Body of pancreas (tissue), 4 donors: ENCODE measurements around the gene HNRNPC. TPM values are rescaled to one million over a fixed set of nuclear protein-coding genes. Genes with fewer than 3 reads are reported as not detected.
"Not testable (repeated sequence)": the region's sequence is repeated elsewhere in the genome, so short reads cannot be mapped to it uniquely, and the experiment has no call there.

ENCODE experiments used
- ATAC-seq: fragments of 150-250 bp; one replicate; pipeline ENCODE4 v1.9.1; 2016
- DNase-seq, 4 donors: peaks; one replicate each; pipeline ENCODE4 v3.0.0-alpha.2; 2019
- H3K27ac ChIP-seq, 4 donors: fragments of 200-600 bp; sonication (generic); 1 replicate in 3 of 4; 2 replicates in 1 of 4; pipeline versions ENCODE4 v1.5.1 to v1.6.1; 2016 to 2019; ENCODE audit warnings: mild to moderate bottlenecking in 1 of 4, mixed read lengths in 1 of 4, moderate library complexity in 1 of 4
- H3K27me3 ChIP-seq, 2 donors: fragments of 200-600 bp; sonication (generic); one replicate each; pipeline ENCODE4 v1.6.0; 2016; ENCODE audit warnings: mild to moderate bottlenecking in 1 of 2
- H3K36me3 ChIP-seq, 2 donors: fragments of 200-600 bp; sonication (generic); replicated peaks in 1 of 2; 2 replicates each; pipeline ENCODE4 v1.5.1; 2016; ENCODE audit warnings: low read depth in 2 of 2; ENCODE audit not compliant: insufficient read depth in 1 of 2
- H3K4me1 ChIP-seq: fragments of 200-600 bp; sonication (generic); one replicate; pipeline ENCODE4 v1.6.0; 2016
- H3K4me3 ChIP-seq, 2 donors: fragments of 200-600 bp; sonication (generic); 1 replicate in 1 of 2; 2 replicates in 1 of 2; pipeline ENCODE4 v1.5.1; 2016 to 2019
- H3K9me3 ChIP-seq, 3 donors: fragments of 200-600 bp; sonication (generic); 1 replicate in 2 of 3; 2 replicates in 1 of 3; pipeline ENCODE4 v1.5.1; 2016
- POLR2A ChIP-seq, 3 donors: fragments of 450-650 bp; IDR thresholded peaks; one replicate each; pipeline ENCODE4 v1.6.1; 2016; ENCODE audit warnings: antibody characterized with exemption in 3 of 3, mild to moderate bottlenecking in 2 of 3
- WGBS, 2 donors: methylation state at CpG; one replicate each; pipeline ENCODE4 v1.1.5; 2017; 5-methylcytosine and 5-hydroxymethylcytosine counted together
- intact Hi-C: fragments of 100-400 bp; cut with DNase I; formaldehyde crosslinking; loops from one replicate; pipeline ENCODE4 v1.15.1; 2023
- total RNA-seq, 2 donors: library from RNA; depleted of rRNA; stranded (reverse); fragments of >200 nt; gene quantifications; one replicate each; pipeline ENCODE4 v1.1.0, GENCODE V29; 2016
- TF ChIP-seq, protein P1 (sequence below), 7 experiments: fragments of 450-650 bp in 4 of 7; fragments of 200-600 bp in 3 of 7; sonication (generic) in 3 of 7; IDR thresholded peaks; one replicate each; pipeline ENCODE4 v1.5.1; 2016 to 2019; ENCODE audit warnings: antibody characterized with exemption in 7 of 7

The HNRNPC gene
- total RNA-seq, 2 donors from 2014 or later: 245 to 251 TPM

DNA sequence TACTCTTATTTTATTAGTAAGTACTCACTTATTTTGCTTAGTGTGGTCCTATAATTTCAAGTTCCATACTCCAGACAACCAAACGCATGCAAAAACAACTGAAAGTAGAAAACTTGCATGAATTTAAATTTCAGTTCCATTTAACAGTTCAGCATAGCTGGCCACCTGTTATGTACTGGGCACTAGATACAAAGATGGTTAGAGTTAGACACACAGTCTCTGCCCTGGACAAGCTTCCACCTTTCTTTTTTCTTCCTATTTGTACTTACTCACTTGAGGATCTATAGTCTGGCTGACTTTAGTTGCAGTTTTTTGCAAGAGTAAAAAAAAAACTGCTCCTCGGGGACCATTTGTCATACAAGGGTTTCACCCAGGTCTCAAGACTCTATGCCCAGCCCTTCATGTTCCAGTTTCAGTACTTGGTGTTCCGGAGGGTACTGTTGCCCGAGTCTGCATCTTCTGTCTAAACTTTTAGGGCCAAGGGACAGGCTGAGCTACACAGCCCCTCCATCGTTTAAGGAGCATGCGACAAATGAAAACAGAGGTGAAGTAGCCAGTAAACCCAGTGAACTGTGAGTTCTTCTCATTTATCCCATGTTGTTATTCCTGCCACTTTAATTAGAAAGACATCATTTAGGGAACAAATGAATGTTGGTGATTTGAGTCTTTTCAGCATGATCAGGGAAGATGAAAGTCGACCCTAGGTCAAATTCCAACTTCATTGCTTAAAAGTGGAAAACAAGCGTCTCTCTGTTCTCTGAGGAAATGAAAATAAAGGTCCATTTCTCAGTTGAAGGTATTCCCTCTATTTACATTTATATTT is 33.0 kb upstream of the HNRNPC start:
- TF ChIP-seq, protein P1, sequence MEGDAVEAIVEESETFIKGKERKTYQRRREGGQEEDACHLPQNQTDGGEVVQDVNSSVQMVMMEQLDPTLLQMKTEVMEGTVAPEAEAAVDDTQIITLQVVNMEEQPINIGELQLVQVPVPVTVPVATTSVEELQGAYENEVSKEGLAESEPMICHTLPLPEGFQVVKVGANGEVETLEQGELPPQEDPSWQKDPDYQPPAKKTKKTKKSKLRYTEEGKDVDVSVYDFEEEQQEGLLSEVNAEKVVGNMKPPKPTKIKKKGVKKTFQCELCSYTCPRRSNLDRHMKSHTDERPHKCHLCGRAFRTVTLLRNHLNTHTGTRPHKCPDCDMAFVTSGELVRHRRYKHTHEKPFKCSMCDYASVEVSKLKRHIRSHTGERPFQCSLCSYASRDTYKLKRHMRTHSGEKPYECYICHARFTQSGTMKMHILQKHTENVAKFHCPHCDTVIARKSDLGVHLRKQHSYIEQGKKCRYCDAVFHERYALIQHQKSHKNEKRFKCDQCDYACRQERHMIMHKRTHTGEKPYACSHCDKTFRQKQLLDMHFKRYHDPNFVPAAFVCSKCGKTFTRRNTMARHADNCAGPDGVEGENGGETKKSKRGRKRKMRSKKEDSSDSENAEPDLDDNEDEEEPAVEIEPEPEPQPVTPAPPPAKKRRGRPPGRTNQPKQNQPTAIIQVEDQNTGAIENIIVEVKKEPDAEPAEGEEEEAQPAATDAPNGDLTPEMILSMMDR (IDR thresholded peaks at IDR 0.05): no peak
- no peak for TF ChIP-seq POLR2A (IDR thresholded peaks at IDR 0.05)
- H3K9me3 ChIP-seq: no peaks in the 10 kb centered on the region
- no peak overlapping the region for H3K27ac ChIP-seq
- peaks cover 6% of the 10 kb centered on the region for H3K4me1 ChIP-seq
- intact Hi-C loops: no loop called here
- ATAC-seq (no peak), DNase-seq (no peak)
- WGBS, 2 donors: 64 to 67% methylated on average over 8 of the region's 8 CpGs
- peaks cover 0 to 5% of the 10 kb centered on the region in 2 donors for H3K27me3 ChIP-seq
- no peaks in the 10 kb centered on the region for H3K36me3 ChIP-seq
- H3K4me3 ChIP-seq: no peak overlapping the region

DNA sequence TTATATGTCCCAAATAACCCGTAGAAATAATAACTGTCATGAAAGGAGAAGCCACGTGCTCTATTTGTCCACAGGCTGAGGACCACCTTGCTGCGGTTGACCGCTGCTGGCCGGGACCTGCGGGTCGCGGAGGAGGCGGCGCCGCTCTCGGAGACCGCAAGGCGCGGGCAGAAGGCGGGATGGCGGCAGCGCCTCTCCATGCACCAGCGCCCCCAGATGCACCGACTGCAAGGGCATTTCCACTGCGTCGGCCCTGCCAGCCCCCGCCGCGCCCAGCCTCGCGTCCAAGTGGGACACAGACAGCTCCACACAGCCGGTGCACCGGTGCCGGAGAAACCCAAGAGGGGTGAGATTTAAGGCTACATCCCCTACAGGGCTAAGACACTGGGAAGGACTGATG is 31.6 kb upstream of the HNRNPC start:
- intact Hi-C loops: no loop called here
- H3K27me3 ChIP-seq: peaks cover 0 to 5% of the 10 kb centered on the region in 2 donors
- H3K9me3 ChIP-seq: no peaks in the 10 kb centered on the region
- 2% methylated on average over 26 to 30 of the region's 30 CpGs for WGBS, 2 donors
- TF ChIP-seq POLR2A (IDR thresholded peaks at IDR 0.05): no peak
- TF ChIP-seq, protein P1 (IDR thresholded peaks at IDR 0.05): peak in 2 of 7 experiments; percentile 11 to 32
- H3K4me1 ChIP-seq: peaks cover 6% of the 10 kb centered on the region
- ATAC-seq (no peak), DNase-seq (peak; percentile 13 to 55 (median 17))
- H3K4me3 ChIP-seq: no peak overlapping the region
- H3K36me3 ChIP-seq: no peaks in the 10 kb centered on the region
- no peak overlapping the region for H3K27ac ChIP-seq

DNA sequence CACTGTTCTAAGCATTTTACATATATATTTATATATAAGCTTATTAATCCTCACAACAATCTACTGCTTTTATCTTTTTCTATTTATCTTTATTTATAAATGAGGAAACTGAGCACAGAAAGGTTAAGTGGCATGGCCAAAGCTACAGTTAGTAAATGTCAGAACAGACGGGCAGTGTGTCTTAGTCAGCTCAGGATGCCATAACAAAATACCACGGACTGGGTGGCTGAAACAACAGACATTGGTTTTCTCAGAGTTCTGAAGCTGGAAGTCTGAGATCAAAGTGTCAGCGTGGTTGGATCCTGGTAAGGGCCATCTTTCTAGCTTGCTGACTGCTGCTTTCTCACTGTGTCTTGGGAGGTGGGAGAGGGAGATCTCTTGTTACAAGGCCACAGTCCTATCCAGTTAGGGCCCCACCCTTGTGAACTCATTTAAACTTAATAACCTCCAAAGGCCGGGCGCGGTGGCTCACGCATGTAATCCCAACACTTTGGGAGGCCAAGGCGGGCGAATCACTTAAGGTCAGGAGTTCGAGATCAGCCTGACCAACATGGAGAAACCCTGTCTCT is 30.4 kb upstream of the HNRNPC start:
- no peak for TF ChIP-seq POLR2A (IDR thresholded peaks at IDR 0.05)
- TF ChIP-seq, protein P1 (IDR thresholded peaks at IDR 0.05): no peak
- Histone ChIP-seq H3K4me1 (peaks cover 6% of the 10 kb centered on the region), H3K4me3 (no peak overlapping the region), H3K9me3 (no peaks in the 10 kb centered on the region), H3K36me3 (no peaks in the 10 kb centered on the region), H3K27ac (no peak overlapping the region), H3K27me3 (peaks cover 0 to 5% of the 10 kb centered on the region in 2 donors)
- DNase-seq (no peak), ATAC-seq (no peak)
- 85 to 88% methylated on average over 10 of the region's 10 CpGs for WGBS, 2 donors
- intact Hi-C loops: no loop called here

DNA sequence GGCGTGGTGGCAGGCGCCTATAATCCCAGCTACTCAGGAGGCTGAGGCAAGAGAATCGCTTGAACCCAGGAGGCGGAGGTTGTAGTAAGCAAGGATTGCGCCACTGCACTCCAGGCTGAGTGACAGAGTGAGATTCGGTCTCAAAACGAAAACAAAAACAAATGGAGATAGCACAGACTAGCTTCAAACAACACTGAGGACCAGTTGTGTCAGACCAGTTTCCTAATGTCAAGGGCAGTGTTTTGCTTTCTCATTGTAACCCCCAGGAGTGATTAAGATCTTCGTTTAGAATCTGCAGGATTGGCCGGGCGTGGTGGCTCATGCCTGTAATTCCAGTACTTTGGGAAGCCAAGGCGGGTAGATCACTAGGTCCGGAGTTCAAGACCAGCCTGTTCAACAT is 29.1 kb upstream of the HNRNPC start:
- no peak for DNase-seq

DNA sequence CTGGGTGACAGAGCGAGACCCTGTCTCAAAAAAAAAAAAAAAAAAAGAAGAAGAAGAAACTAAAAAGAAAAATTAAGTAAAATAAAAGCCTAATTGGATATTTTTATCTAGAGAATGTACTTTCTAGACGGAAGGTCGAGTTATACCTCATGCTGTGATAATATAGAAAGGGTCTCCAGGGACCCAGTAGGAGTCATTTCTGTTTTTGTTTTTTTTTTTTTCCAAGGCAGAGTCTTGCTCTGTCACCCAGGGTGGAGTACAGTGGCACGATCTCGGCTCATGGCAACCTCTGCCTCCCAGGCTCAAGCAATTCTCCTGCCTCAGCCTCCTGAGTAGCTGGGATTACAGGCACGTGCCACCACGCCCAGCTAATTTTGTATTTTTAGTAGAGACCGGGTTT is 24.8 kb upstream of the HNRNPC start:
- H3K27me3 ChIP-seq, H3K9me3 ChIP-seq, DNase-seq, intact Hi-C loops, H3K4me1 ChIP-seq, H3K4me3 ChIP-seq, H3K36me3 ChIP-seq, H3K27ac ChIP-seq, ATAC-seq: not testable (repeated sequence)
- WGBS, 2 donors: 85 to 89% methylated on average over 8 of the region's 8 CpGs

More for the DNA sequence above, 29.1 kb upstream of the HNRNPC start:
- no peak overlapping the region for H3K4me3 ChIP-seq
- ATAC-seq: no peak
- intact Hi-C loops: no loop called here
- H3K27me3 ChIP-seq: peaks cover 0 to 5% of the 10 kb centered on the region in 2 donors
- 77 to 79% methylated on average over 12 of the region's 12 CpGs for WGBS, 2 donors
- no peaks in the 10 kb centered on the region for H3K36me3 ChIP-seq
- no peaks in the 10 kb centered on the region for H3K9me3 ChIP-seq
- H3K27ac ChIP-seq: no peak overlapping the region
- peaks cover 6% of the 10 kb centered on the region for H3K4me1 ChIP-seq
- no peak for TF ChIP-seq POLR2A (IDR thresholded peaks at IDR 0.05)
